HCT116 (cell line): ENCODE results near the gene TBCD. TPM values are rescaled to one million over a fixed set of nuclear protein-coding genes. Genes with fewer than 3 reads are reported as not detected.

Experiments used
- ATAC-seq: fragments of 200-7000 bp; cut with Tn5 transposase; 2 replicates; pipeline ENCODE4 v1.9.1; 2020; ENCODE audit warnings: mild to moderate bottlenecking, moderate library complexity
- BruUV-seq: library from RNA; stranded (reverse); fragments of 400-500 nt; replicated peaks from 2 replicates; lab custom pipeline; 2021; lab: Mats Ljungman, UMichigan
- CTCF ChIA-PET: fragments of 300-600 bp; sonication (Branson Sonifier 250); formaldehyde crosslinking; loops from one replicate; lab custom pipeline; 2021; ENCODE audit warnings: antibody characterized with exemption; lab: Charles Lee
- POLR2A ChIA-PET: fragments of 300-600, 350-600 bp; sonication (Branson Sonifier 250); formaldehyde crosslinking; loops from one replicate; lab custom pipeline; 2021; ENCODE audit warnings: antibody characterized with exemption; lab: Charles Lee
- RAD21 ChIA-PET, 2 experiments: fragments of 300-600 bp; sonication (Branson Sonifier 250); formaldehyde crosslinking; loops; one replicate each; lab custom pipeline; 2023; ENCODE audit warnings: low total read pairs in 2 of 2; ENCODE audit not compliant: uncharacterized antibody in 2 of 2, unreplicated experiment in 2 of 2, low non-redundant PET in 1 of 2; lab: Charles Lee
- DNase-seq: peaks from one replicate; pipeline ENCODE4 v3.0.0-alpha.2; 2010; ENCODE audit warnings: low read depth, low spot score
- H2AFZ ChIP-seq: fragments of 200-600 bp; shearing (Covaris generic), sonication (generic); 2 replicates; pipeline ENCODE4 v1.6.1; 2017; ENCODE audit warnings: low read depth, mixed run types, mixed read lengths, antibody characterized with exemption, low read length; ENCODE audit not compliant: poor library complexity, severe bottlenecking
- H3K27ac ChIP-seq: 2 replicates; pipeline ENCODE4 v1.5.1; 2012; ENCODE audit warnings: low read depth, low read length
- H3K27me3 ChIP-seq: fragments of 200-600 bp; sonication (generic); 2 replicates; pipeline ENCODE4 v1.6.1; 2016; ENCODE audit warnings: mixed run types, low read length, mixed read lengths; ENCODE audit not compliant: insufficient read depth
- H3K36me3 ChIP-seq, 2 experiments: fragments of 200-500 bp in 1 of 2; fragments of 200-600 bp in 1 of 2; sonication (Bioruptor generic) in 1 of 2; sonication (generic) in 1 of 2; 2 replicates each; pipeline versions ENCODE4 v1.5.1 to v1.6.1; 2014 to 2016; ENCODE audit warnings: low read length in 2 of 2, inconsistent platforms in 1 of 2, mixed read lengths in 1 of 2, mixed run types in 1 of 2; ENCODE audit not compliant: insufficient read depth in 2 of 2, control insufficient read depth in 1 of 2
- H3K4me1 ChIP-seq, 2 experiments: fragments of 200-600 bp in 1 of 2; sonication (generic) in 1 of 2; 2 replicates each; pipeline versions ENCODE4 v1.5.1 to v1.6.1; 2012 to 2017; ENCODE audit warnings: low read length in 2 of 2, inconsistent platforms in 1 of 2, mild to moderate bottlenecking in 1 of 2, mixed read lengths in 1 of 2, mixed run types in 1 of 2, moderate library complexity in 1 of 2; ENCODE audit not compliant: insufficient read depth in 2 of 2, control insufficient read depth in 1 of 2
- H3K4me2 ChIP-seq: fragments of 200-600 bp; sonication (generic); 2 replicates; pipeline ENCODE4 v1.6.1; 2017; ENCODE audit warnings: mixed run types, low read length, mixed read lengths
- H3K4me3 ChIP-seq, 2 experiments: fragments of 200-600 bp in 1 of 2; sonication (generic) in 1 of 2; replicated peaks in 1 of 2; 2 replicates each; pipeline ENCODE4 v1.5.1; 2011 to 2016; ENCODE audit warnings: low read length in 2 of 2, control low read depth in 1 of 2, low read depth in 1 of 2, mild to moderate bottlenecking in 1 of 2, mixed read lengths in 1 of 2, mixed run types in 1 of 2
- H3K79me2 ChIP-seq: fragments of 200-600 bp; sonication (generic); 2 replicates; pipeline ENCODE4 v1.6.1; 2017; ENCODE audit warnings: mild to moderate bottlenecking, mixed run types, low read length, moderate library complexity, mixed read lengths; ENCODE audit not compliant: insufficient read depth
- H3K9ac ChIP-seq: fragments of 200-600 bp; sonication (generic); 2 replicates; pipeline ENCODE4 v1.6.1; 2016; ENCODE audit warnings: low read length, mixed read lengths
- H3K9me2 ChIP-seq: fragments of 200-600 bp; sonication (generic), shearing (Covaris generic); 2 replicates; pipeline ENCODE4 v1.6.1; 2017; ENCODE audit warnings: mixed run types, mild to moderate bottlenecking, moderate library complexity; ENCODE audit not compliant: insufficient read depth
- H3K9me3 ChIP-seq, 2 experiments: fragments of 200-500 bp in 1 of 2; fragments of 200-600 bp in 1 of 2; sonication (Bioruptor generic) in 1 of 2; sonication (generic) in 1 of 2; 2 replicates each; pipeline ENCODE4 v1.6.1; 2014 to 2017; ENCODE audit warnings: low read length in 2 of 2, mixed read lengths in 2 of 2, inconsistent platforms in 1 of 2, low read depth in 1 of 2, mild to moderate bottlenecking in 1 of 2, mixed run types in 1 of 2, moderate library complexity in 1 of 2; ENCODE audit not compliant: control insufficient read depth in 1 of 2, insufficient read depth in 1 of 2
- H4K20me1 ChIP-seq: fragments of 200-600 bp; sonication (generic), shearing (Covaris generic); 2 replicates; pipeline ENCODE4 v1.6.1; 2017; ENCODE audit warnings: mixed run types, mild to moderate bottlenecking, moderate library complexity; ENCODE audit not compliant: insufficient read depth
- POLR2A ChIP-seq: IDR thresholded peaks from 2 replicates; pipeline ENCODE4 v1.7.0; 2011; ENCODE audit warnings: borderline replicate concordance; ENCODE audit not compliant: insufficient read depth, insufficient read length; ENCODE audit errors: extremely low read depth
- SP1 ChIP-seq: IDR thresholded peaks from 2 replicates; pipeline ENCODE4 v1.6.1; 2012; ENCODE audit warnings: low read depth
- SRF ChIP-seq: IDR thresholded peaks from 2 replicates; pipeline ENCODE4 v1.6.1; 2012; ENCODE audit warnings: low read depth
- ZNF274 ChIP-seq: fragments of 200-500 bp; sonication (Bioruptor generic); IDR thresholded peaks from 2 replicates; pipeline ENCODE4 v1.6.1; 2014; ENCODE audit warnings: mild to moderate bottlenecking, low read depth, low read length, inconsistent platforms
- intact Hi-C: fragments of 100-400 bp; cut with micrococcal nuclease; formaldehyde crosslinking; loops from 2 replicates; pipeline ENCODE4 v1.10.0; 2022
- total RNA-seq: library from RNA; stranded (reverse); gene quantifications from one replicate; pipeline ENCODE4 v1.2.1, GENCODE V29; 2021; ENCODE audit not compliant: unreplicated experiment

The TBCD gene
- total RNA-seq, 1 experiment from 2014 or later = 152 TPM

- ChIA-PET RAD21 (no interaction called here), CTCF (no interaction called here), POLR2A (no interaction called here)
- H3K27ac ChIP-seq = no peak overlapping the region
- no peak for ATAC-seq
- no peak overlapping the region for H2AFZ ChIP-seq
- H3K4me2 ChIP-seq = no peak overlapping the region
- TF ChIP-seq SP1 = no peak
- H4K20me1 ChIP-seq = no peaks in the 10 kb centered on the region
- H3K9me3 ChIP-seq = no peaks in the 10 kb centered on the region
- H3K9ac ChIP-seq = no peak overlapping the region
- H3K79me2 ChIP-seq = no peaks in the 10 kb centered on the region
- no peaks in the 10 kb centered on the region for H3K36me3 ChIP-seq
- BruUV-seq = no TSS peak
- H3K4me3 ChIP-seq = no peak overlapping the region
- H3K27me3 ChIP-seq = no peaks in the 10 kb centered on the region
- no peak for DNase-seq
- no peaks in the 10 kb centered on the region for H3K4me1 ChIP-seq
- intact Hi-C loops = no loop called here
- H3K9me2 ChIP-seq = no peaks in the 10 kb centered on the region
Measured at GRCh38 chr17:82978765-82979349, 227.0 kb downstream of the TBCD start.

- Histone ChIP-seq H3K9me3 (no peaks in the 10 kb centered on the region), H4K20me1 (no peaks in the 10 kb centered on the region), H3K79me2 (no peaks in the 10 kb centered on the region), H2AFZ (no peak overlapping the region), H3K27ac (no peak overlapping the region), H3K27me3 (no peaks in the 10 kb centered on the region), H3K4me1 (no peaks in the 10 kb centered on the region)
- CTCF ChIA-PET = no interaction called here
- DNase-seq = no peak
- TF ChIP-seq ZNF274 (no peak), POLR2A (no peak), SRF (no peak)
- TF ChIP-seq, all 23 proteins: peak for 0
- no peak for ATAC-seq
- intact Hi-C loops = no loop called here
- no peak overlapping the region for H3K4me3 ChIP-seq
- ChIA-PET POLR2A (no interaction called here), RAD21 (no interaction called here)
- no peak overlapping the region for H3K9ac ChIP-seq
- BruUV-seq = no TSS peak
- no peak overlapping the region for H3K4me2 ChIP-seq
- H3K9me2 ChIP-seq = no peaks in the 10 kb centered on the region
- no peaks in the 10 kb centered on the region for H3K36me3 ChIP-seq
Measured at GRCh38 chr17:82979718-82980117, 227.9 kb downstream of the TBCD start.
